GM21737 (cell line): ENCODE data around the gene KCNQ2.

Experiments
- ATAC-seq: cut with Tn5 transposase; IDR thresholded peaks from one replicate; pipeline ENCODE4 v1.9.1; 2021; ENCODE audit warnings: mild to moderate bottlenecking, moderate library complexity; ENCODE audit not compliant: unreplicated experiment

The KCNQ2 gene

DNA sequence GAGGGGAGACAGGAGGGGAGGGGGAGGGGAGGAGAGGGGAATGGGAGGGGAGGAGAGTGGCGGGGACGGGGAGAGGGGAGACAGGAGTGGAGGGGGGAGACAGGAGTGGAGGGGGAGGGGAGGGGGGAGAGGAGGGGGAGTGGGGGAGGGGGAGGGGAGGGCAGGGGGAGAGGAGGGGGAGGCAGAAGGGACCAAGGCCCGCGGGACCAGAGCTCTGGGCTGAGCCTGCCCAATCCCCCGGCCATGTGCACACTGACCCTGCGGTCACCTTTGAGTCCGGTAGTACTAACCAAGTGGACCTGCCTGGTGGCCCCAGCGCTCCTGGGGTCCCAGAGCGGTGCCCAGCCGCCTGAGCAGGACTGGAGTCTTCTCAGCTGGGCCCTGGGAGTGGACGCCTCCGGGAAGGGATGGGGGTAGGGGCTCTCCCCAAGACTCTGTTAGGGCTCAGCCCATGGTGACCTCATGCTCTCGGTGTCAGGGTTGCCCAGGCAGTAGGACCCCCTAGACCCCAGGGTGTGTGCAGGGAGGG is 471 bp upstream of the KCNQ2 start:
- no peak for ATAC-seq

DNA sequence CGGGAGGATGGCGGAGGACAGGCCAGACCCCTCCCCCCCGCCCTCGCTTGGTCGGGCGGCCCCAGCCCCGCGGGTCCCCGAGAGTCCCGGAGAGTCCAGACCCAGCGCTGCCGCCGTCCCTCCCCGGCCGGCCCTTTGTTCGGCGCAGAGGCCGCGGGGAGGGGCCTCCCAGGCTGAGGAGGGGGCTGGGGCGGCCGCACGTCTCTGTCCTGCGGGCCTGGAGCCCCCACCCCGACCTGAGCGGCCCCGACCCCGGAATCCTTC is 806 bp downstream of the KCNQ2 start:
- no peak for ATAC-seq

DNA sequence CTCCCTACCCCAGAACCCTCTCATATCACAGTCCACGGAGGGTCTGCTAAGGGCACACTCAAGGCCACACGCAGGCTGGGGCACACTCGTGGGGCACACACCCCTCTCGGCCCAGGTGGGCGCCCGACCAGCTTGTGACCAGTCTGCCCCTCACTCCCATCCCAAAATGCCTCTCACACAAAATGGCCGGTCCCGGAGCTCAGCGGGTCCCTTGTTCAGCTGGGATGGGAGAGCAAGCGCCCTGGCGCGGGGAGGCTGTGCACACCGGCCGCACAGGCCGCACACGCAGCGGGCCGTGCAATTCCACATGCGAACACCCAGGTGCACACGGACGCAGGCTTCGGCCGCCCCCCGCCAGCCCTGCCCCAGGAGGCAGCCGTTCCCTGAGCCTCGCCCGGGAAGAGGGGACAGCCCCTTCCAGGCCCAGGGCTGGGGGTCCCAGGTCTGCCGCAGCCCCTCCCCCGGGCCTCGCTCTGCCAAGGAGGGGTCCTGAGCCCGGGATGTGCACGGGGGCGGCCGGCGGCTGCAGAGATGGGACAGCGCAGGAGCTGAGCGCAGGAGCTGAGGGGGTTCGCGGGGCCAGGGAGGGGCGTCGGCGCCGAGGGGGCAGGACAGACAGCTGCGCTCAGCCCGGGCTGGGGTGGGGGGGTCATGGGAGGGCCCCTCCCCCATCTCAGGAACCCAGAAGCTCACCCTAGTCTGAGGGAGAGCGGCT is 1.3 kb downstream of the KCNQ2 start:
- ATAC-seq: no peak

DNA sequence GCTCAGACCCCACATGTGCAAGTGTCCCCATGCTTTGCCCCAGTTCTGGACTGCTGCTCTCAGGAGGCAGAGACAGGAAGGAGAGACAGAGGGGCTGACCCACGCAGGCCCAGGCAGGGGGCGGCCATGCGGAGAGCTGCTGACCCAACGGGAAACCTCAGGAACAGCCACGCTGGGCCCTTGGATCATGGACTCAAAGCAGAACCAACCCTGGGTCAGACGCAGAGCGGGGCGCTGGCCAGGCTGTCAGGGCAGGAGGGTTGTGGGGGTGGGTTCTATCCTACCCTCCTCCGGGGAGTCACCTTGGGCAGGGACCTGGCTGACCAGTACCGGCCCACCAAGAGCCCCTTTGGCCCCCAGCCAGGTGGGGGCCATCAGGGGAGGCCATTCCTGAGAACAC is 2.0 kb downstream of the KCNQ2 start:
- no peak for ATAC-seq

DNA sequence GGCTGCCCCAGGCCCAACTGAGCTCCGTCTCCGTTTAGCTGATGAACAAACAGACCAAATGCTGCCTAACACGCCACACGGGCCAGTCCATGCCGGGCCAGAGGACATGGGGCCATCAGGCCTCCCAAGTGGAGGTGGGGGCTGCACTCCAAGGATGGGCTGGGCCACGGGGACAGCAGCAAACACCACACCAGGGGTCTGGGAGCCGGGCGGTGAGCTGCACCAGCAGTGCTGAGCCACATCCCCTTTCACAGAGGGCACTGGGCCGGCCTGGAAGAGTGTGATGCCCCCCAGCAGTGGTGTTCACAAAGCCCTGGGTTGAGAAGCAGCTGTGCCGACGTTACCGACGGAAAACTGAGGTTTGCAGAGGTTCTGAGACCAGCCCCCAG is 2.7 kb downstream of the KCNQ2 start:
- ATAC-seq: no peak

DNA sequence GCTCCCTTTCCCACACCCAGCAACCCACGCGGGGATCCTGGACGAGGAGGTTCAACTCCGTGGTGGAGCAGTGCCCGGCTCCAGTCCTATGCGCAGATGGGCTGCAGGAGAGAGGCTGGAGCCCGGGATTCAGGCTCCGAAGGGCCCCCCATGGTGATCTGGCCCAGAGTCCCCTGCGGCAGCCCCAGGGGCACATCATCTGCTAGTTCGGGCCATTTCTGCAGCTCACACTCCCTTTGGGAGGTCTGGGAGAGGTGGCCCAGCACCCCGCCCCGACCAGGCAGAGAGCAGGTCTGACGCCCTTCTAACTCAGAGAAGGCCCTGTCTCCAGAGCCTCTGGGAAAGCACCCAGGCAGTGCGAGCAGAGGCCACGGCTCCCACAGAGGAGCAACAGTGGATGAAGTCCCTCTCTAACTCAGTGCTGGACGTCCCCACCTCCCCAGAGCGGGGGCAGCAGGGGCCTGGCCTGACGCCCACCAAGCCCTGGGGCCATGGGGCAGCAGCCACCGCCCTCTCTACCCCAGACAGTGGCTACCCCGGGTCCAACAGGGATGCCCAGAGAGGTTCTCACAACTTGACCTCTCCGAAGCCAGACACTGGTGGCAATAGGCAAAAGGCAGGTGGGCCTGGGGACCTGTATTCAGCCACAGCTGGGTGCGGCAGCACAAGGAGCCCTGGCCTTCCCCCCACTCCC is 3.3 kb downstream of the KCNQ2 start:
- no peak for ATAC-seq

DNA sequence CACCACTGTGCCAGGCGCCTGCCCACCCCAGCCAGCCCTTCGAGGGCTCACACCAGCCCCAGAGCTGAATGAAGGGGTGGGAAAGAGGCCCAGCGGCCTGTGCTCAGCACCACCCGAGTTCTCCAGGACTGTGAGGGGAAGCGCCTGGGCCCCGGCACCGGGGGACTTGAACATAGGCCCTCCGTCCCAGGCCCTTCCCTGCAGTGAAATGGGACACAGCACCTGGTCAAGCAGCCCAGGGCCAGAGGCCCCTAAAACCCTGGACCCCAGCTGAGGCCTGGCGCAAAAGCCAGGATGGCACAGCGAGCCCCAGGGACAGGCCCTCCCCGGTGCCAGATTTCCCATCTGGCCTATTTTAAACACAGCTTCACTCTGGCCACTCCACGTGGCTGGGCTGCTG is 4.0 kb downstream of the KCNQ2 start:
- no peak for ATAC-seq

DNA sequence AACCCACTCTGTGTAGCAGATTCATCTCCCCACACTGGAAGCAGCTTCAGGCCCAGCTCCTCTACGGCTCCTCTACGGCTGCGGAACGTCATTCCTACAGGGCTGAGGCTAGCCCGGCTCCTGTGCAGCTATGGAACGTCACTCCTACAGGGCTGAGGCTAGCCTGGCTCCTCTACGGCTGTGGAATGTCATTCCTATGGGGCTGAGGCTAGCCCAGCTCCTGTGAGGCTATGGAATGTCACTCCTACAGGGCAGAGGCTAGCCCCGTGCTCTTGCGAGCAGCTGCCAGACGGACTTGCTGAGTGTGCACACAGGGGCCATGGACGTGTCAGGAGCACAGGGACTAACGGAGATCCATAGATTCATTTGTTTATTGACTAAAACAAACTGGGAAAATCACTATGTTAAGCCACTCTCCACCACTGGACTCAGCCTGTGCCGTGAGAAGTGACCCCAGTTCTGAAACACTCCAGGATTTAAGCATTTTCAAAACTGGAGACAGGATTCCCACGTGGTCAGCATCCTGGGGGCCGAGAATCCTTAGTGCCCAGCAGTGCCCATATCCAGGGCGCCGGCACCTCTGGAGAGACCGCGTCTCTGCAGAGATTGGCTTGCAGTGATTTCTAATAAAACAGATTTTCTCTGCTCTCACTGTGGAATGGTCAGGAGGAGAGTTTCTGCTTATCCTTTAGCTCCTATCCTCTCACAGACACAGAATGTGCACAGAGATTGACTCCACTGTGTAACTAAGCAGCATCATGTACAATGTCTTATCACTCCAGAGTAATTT is 5.0 kb downstream of the KCNQ2 start:
- no peak for ATAC-seq

DNA sequence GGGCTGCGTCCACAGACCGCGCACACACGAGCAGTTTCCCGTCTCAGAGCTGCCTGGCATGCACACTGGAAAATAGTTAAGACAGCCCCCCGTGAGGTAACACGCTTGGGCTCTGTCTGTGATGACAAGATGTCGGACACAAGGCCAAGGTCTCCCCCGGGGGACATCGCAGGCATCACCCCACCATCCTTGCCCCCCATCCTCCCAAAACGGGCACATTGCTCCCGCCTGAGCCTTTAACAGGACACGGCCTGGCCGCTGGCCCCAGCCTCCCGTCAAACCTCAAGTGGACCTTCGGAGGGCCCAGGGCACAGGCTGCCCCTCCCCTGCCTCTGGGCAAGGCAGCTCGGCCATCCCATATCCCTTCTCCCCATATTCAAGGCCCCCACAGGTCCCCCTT is 5.6 kb downstream of the KCNQ2 start:
- no peak for ATAC-seq

DNA sequence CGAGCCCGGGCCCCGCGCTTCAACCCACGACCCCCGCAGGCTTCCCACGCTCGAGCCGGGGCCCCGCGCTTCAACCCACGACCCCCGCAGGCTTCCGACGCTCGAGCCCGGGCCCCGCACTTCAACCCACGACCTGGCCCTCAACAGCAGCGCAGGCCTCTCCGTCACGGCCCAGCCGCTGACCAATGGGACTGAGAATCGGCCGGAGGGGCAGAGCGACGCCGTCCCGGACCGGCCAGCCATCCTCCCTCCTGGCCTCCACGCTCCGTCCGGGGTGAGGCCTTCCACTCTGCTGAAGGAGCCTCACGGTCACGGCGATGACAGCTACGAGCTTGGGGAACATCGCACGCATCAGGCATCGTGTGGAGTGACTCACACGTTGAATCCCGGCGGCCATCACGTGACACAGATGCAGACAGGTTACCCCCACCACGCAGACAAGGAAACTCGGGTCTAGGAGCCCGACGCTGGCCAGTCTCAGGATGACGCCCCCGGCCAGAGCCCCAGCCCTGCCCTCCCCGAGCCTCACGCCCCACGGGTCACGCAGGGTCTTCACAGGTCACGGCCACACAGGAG is 6.1 kb downstream of the KCNQ2 start:
- ATAC-seq: no peak

DNA sequence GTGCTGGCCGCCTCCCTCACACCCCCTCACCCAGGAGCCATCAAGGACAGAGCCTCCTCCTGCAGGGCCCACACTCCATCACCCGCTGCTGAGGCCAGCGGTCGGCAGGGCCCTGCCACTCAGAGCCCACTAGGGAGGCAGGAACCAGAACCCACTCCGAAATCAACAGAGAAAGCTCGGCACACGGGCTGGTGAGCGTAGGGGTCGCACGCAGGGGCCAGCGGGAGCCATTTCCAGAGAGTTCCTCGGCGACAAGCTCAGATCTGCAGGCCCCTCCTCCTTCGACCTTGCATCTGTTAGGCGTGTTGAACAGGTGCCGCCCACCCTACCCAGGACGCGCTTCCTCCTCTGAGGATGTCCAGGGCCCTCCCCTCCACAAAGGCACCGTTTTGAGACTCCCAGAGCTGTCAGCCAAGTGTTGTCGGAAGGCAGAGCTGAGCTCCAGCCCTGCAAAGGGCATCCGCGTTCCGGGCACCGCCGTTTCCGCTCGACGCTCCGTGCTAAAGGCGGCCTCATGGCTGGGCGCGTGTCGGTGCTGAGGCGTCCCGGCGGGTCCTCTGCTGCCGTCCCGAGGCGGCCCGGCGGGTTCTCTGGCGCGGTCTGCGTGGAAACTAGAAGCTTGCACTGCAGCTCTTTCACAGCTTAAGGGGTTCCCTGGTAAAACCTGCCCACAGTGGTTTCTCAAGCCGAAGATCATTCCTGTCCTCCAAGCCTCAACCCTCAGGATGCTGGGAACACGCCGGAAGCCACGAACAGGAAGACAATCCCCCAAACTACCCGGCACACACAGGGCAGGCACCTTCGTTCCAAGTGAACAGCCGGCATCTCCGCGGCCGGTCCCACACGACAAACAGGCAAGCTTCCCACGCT is 6.8 kb downstream of the KCNQ2 start:
- no peak for ATAC-seq

DNA sequence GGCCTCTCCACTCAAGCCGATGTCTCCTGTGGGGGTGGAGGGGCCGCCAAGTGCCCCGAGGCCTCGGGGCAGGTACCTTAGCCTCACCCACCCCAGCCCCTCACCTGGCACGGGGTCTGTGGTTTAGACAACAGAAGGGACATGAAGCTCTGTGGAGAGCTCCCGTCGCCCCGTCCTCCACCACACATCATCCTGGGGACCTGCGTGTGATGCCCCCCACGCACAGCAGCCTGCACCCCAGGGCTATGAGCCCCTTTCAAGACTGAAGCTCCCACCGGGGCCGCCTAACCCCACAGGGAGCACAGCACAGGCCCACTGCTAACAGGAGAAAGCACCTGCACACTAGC is 8.2 kb downstream of the KCNQ2 start:
- no peak for ATAC-seq

DNA sequence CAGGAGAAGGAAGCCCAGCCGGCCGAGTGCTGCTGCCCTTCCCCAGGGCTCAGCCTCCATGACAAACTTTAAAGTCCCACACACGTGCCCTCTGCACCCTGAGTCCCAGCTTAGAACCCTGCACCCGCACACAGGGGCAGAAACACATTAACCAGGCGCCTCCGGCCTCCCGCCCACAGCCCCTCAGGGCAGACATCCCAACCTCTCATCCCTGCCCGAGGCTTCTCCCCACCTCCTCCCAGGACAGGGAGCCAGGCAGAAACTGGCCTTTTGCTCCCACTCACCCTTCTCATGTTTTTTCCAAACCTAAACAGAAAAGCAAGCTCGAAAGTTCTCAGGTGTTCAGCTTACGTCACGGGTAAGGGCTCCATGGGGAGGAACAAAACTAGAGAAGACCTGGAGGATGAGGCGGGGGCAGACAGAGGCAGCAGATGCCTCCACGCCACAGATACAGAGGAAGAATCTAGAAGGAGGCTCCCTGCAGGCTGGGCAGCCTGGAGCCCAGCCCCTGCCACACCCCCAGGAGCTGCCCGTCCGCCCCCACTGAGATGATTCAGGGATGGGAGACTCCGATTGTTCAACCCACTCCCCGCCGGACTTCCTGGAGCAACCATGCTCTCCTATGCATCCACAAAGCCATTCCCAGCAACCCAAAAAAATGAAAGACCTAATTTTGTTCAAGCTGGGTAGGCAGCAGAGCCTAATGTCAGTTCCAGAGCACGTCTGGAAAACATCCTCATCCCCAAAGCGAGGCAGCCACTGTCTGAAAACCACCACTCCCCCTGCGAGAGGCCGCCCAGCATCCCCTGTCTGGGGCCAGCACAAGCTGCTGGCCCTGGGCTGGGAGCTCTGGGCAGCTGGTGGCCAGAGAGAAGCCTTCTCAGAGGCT is 8.8 kb downstream of the KCNQ2 start:
- no peak for ATAC-seq

DNA sequence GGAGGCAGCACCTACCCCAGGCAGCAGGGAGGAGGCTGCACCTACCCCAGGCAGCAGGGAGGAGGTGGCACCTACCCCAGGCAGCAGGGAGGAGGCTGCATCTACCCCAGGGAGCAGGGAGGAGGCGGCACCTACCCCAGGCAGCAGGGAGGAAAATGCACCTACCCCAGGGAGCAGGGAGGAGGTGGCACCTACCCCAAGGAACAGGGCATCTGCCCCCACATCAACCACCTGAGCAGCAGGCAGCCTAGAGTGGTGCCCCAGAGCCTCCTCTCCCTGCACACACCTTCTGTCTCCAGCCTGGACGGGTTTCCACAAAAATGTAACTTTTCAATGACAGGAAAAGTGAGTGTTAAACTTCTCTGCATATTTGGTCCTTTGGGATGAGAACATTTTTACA is 10.2 kb downstream of the KCNQ2 start:
- no peak for ATAC-seq

DNA sequence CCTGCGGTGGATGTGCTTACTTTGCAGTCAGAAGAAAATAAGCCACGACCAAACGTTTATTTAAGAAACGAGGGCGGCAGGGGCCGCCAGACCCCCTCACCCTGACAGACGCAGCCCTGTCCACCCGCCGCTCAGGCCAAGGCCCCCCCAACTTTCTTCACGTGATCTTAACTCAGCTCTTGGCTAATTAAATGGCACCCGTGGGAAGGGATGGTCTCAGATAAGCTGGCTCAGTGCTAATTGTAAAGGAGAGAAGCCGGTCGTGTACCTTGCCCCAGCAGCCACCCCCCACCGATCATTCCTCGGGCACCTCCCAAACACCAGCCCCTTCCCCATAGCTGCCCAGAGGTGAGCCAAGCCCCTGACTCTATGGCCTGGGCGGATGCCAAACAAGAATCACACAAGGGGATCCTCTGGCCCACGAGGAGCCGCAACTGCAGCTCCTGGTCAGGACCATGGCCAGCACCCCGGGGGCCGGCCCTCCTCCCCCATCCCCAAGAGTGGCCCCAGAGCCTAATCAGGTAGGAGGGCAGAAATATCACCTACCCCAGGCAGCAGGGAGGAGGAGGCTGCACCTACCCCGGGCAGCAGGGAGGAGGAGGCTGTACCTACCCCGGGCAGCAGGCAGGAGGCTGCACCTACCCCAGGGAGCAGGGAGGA is 11.2 kb downstream of the KCNQ2 start:
- no peak for ATAC-seq

DNA sequence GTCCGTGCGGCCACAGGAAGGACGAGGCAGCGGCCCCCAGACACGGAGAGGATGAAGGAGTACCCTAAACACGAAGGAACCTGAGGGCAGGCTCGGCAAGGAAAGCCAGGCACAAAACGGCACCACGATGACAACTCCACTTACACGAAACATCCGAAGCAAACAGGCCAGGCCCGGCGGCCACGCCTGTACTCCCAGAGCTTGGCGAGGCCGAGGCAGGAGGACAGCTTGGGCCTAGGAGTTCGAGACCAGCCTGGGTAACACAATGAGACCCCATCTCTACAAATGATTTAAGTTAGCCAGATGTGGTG is 13.4 kb downstream of the KCNQ2 start:
- no peak for ATAC-seq

DNA sequence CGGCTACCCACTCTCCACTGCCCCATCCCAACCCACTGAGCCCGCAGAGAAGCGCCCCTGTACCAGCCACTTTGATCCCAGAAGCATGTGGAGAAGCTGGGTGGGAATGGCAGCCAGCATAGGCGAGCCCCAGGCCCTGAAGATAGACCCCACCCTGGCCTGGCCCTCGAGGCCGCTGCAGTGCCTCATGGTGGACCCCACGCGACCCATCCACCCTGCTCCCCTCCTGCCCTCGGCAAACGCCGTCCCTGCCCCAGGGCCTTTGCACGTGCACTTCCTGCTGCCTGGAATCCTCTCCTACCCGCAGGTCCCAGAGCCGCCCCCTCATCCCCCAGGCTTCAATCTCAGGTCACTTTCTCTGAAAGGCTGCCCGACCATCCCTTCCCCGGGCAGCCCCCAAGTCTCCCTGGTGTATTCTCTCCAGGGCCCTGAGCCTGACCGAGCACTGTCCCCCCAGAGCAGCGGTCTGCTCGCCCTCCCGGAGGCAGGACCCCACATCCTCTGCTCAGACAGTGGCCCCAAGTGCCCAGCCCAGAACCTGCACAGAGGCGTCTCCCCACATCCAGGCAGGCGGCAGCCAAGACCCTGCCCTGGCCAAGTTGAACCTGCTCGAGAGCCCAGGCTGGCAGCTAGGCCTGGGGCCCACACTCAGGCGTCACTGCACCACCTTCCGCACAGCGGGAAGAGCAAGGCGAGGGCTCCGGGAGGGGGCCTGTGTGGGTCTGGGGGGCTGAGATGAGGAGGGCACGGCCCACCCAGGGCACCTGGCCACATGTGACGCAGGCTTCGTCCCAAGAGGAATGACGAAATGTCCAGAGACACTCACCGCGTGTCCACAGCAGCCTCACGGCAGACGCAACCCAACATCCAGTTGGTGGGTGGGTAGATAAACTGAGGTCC is 14.0 kb downstream of the KCNQ2 start:
- ATAC-seq: no peak

DNA sequence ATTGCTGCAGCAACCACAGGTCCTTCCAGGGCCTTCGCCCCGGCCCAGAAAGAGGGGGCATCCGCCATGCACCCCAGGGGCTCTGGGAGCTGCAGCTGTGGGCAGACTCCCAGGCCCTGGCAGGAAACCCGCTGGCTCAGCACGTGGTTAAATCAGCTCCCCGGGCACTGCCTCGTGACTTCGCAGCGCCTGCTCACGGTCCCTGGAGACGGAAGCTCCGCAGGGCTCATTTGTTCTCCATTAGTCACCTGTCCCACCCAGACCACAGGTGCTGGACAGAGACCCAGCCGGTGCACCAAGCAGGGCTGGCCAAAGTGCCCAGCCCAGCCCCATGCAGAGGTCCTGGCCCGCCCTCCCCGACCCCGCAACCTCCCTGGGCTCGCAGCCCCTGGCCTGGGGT is 14.7 kb downstream of the KCNQ2 start:
- ATAC-seq: no peak
